PC-3 (cell line): ENCODE measurements around the gene COL27A1. TPM values are rescaled to one million over a fixed set of nuclear protein-coding genes. Genes with fewer than 3 reads are reported as not detected.

Source experiments
- ATAC-seq: fragments of 200-7000 bp; cut with Tn5 transposase; 2 replicates; pipeline ENCODE4 v1.9.1; 2020; ENCODE audit warnings: mild to moderate bottlenecking, moderate library complexity
- BruUV-seq: library from RNA; stranded (reverse); fragments of 400-500 nt; replicated peaks from 2 replicates; lab custom pipeline; 2021; lab: Mats Ljungman, UMichigan
- CTCF ChIA-PET: fragments of 300-600 bp; sonication (Branson Sonifier 250); formaldehyde crosslinking; loops from one replicate; lab custom pipeline; 2022; ENCODE audit warnings: antibody characterized with exemption; lab: Charles Lee
- POLR2A ChIA-PET: fragments of 300-600 bp; sonication (Branson Sonifier 250); formaldehyde crosslinking; loops from one replicate; lab custom pipeline; 2022; ENCODE audit warnings: antibody characterized with exemption; ENCODE audit not compliant: unreplicated experiment; lab: Charles Lee
- DNase-seq: peaks from one replicate; pipeline ENCODE4 v3.0.0-alpha.2; 2015
- H2AFZ ChIP-seq: fragments of 300-600 bp; sonication (generic); 2 replicates; pipeline ENCODE4 v1.6.0; 2016; ENCODE audit warnings: antibody characterized with exemption, low read length
- H3F3A ChIP-seq: fragments of 300-600 bp; sonication (generic); one replicate; pipeline ENCODE4 v1.6.0; 2017; ENCODE audit warnings: antibody characterized with exemption, low read length, control low read depth, mild to moderate bottlenecking; ENCODE audit not compliant: unreplicated experiment
- H3K27ac ChIP-seq: fragments of 300-600 bp; sonication (generic); 2 replicates; pipeline ENCODE4 v1.5.1; 2016; ENCODE audit warnings: mild to moderate bottlenecking, low read length
- H3K27me3 ChIP-seq: fragments of 300-600 bp; sonication (generic); 2 replicates; pipeline ENCODE4 v1.6.1; 2016; ENCODE audit warnings: low read length, mixed read lengths
- H3K36me3 ChIP-seq: fragments of 300-600 bp; sonication (generic); 2 replicates; pipeline ENCODE4 v1.6.1; 2016; ENCODE audit warnings: low read depth, mixed run types, low read length, mixed read lengths
- H3K4me1 ChIP-seq: fragments of 300-600 bp; sonication (generic); 2 replicates; pipeline ENCODE4 v1.5.1; 2016; ENCODE audit warnings: low read length; ENCODE audit not compliant: insufficient read depth
- H3K4me2 ChIP-seq: fragments of 300-600 bp; sonication (generic); 2 replicates; pipeline ENCODE4 v1.6.0; 2016; ENCODE audit warnings: low read length
- H3K4me3 ChIP-seq: fragments of 300-600 bp; sonication (generic); 2 replicates; pipeline ENCODE4 v1.5.1; 2016; ENCODE audit warnings: mild to moderate bottlenecking, low read length, mixed read lengths
- H3K79me2 ChIP-seq: fragments of 300-600 bp; sonication (generic); 2 replicates; pipeline ENCODE4 v1.6.1; 2017; ENCODE audit warnings: low read length, mixed read lengths
- H3K9ac ChIP-seq: fragments of 300-600 bp; sonication (generic); 2 replicates; pipeline ENCODE4 v1.6.0; 2016; ENCODE audit warnings: mild to moderate bottlenecking, low read length
- H3K9me2 ChIP-seq: fragments of 300-600 bp; sonication (generic); replicated peaks from 2 replicates; pipeline ENCODE4 v1.6.1; 2016; ENCODE audit warnings: mixed run types, low read length, mixed read lengths
- H3K9me3 ChIP-seq: fragments of 300-600 bp; sonication (generic); 2 replicates; pipeline ENCODE4 v1.6.1; 2016; ENCODE audit warnings: low read length, mixed read lengths
- H4K20me1 ChIP-seq: fragments of 300-600 bp; sonication (generic); 2 replicates; pipeline ENCODE4 v1.6.1; 2016; ENCODE audit warnings: low read length, mixed read lengths
- EZH2 ChIP-seq: fragments of 300-600 bp; sonication (generic); IDR thresholded peaks from one replicate; pipeline ENCODE4 v1.6.1; 2017; ENCODE audit warnings: antibody characterized with exemption, mild to moderate bottlenecking, low read length; ENCODE audit not compliant: unreplicated experiment
- EZH2phosphoT487 ChIP-seq: fragments of 300-600 bp; sonication (generic); IDR thresholded peaks from 2 replicates; pipeline ENCODE4 v1.6.1; 2018; ENCODE audit warnings: mild to moderate bottlenecking, antibody characterized with exemption, low read length, borderline replicate concordance
- intact Hi-C: fragments of 100-400 bp; cut with micrococcal nuclease; formaldehyde crosslinking; loops from 2 replicates; pipeline ENCODE4 v1.9.0; 2023
- total RNA-seq: library from RNA; depleted of rRNA; stranded (reverse); fragments of >200 nt; gene quantifications from 2 replicates; pipeline ENCODE4 v1.2.3, GENCODE V29; 2014
- TF ChIP-seq, protein P1 (sequence below): fragments of 300-600 bp; sonication (generic); conservative IDR thresholded peaks from 2 replicates; pipeline ENCODE4 v1.5.1; 2017; ENCODE audit warnings: antibody characterized with exemption, low read depth, mild to moderate bottlenecking, low read length

The COL27A1 gene
- total RNA-seq, 1 experiment from 2014 or later = 4.3 TPM

DNA sequence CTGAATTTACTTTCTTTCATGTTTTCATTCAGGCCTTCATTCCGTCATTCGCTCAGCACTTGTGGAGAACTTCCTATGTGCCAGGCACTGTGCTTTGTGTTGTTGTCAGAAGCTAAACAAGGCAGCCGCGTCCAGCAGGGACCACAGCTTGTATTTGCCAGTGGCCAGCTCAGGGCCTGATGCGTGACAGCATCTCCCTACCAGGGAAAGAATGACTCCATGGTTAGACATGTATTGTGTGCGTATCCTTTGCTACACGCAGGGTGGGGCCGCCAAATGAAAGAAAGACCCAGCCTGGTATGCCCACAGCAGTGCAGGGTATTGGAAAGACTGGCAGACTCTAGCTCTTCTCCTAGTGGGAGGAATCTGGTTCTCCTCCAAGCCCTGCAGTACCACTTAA is 4.7 kb upstream of the COL27A1 start:
- CTCF ChIA-PET = no interaction called here
- Histone ChIP-seq H2AFZ (no peak overlapping the region), H3K27me3 (no peaks in the 10 kb centered on the region), H3K9ac (no peak overlapping the region), H3K4me2 (no peak overlapping the region), H3F3A (no peaks in the 10 kb centered on the region), H3K27ac (no peak overlapping the region), H3K4me3 (no peak overlapping the region), H3K36me3 (no peaks in the 10 kb centered on the region), H3K79me2 (no peaks in the 10 kb centered on the region), H3K9me3 (no peaks in the 10 kb centered on the region), H4K20me1 (no peaks in the 10 kb centered on the region), H3K4me1 (peaks cover 10% of the 10 kb centered on the region), H3K9me2 (no peaks in the 10 kb centered on the region)
- no peak for DNase-seq
- TF ChIP-seq, protein P1, sequence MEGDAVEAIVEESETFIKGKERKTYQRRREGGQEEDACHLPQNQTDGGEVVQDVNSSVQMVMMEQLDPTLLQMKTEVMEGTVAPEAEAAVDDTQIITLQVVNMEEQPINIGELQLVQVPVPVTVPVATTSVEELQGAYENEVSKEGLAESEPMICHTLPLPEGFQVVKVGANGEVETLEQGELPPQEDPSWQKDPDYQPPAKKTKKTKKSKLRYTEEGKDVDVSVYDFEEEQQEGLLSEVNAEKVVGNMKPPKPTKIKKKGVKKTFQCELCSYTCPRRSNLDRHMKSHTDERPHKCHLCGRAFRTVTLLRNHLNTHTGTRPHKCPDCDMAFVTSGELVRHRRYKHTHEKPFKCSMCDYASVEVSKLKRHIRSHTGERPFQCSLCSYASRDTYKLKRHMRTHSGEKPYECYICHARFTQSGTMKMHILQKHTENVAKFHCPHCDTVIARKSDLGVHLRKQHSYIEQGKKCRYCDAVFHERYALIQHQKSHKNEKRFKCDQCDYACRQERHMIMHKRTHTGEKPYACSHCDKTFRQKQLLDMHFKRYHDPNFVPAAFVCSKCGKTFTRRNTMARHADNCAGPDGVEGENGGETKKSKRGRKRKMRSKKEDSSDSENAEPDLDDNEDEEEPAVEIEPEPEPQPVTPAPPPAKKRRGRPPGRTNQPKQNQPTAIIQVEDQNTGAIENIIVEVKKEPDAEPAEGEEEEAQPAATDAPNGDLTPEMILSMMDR = no peak
- TF ChIP-seq EZH2phosphoT487 = no peak
- TF ChIP-seq EZH2 = no peak
- intact Hi-C loops = no loop called here
- no peak for ATAC-seq
- no TSS peak for BruUV-seq
- POLR2A ChIA-PET = no interaction called here

DNA sequence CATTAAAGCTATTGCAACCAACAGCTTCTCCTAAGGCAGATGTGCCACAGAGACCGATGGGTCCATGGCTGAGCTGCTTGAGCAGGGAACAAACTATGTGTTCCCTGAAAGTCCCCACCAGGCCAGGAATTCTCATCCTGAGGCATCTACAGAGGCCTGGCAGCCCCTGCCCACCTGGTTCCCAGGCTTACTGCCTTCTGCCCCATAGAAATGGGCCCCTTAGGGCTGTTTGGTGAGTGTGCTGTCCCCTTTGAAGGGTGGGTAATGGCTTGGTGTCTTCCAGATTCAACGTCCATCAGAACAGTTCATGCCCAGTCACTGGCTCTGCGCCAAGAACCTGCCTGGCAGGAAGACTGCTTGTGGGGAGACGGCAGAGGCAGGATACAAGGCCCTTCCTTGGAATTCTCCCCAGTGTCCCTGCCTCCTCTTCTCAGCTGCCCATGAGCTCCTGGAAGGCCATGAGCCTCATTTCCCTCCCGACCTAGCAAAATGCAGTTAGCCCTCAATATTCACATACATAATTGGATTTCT is 3.8 kb upstream of the COL27A1 start:
- ChIA-PET POLR2A (no interaction called here), CTCF (no interaction called here)
- intact Hi-C loops = no loop called here
- H3K4me1 ChIP-seq = peaks cover 10% of the 10 kb centered on the region
- H3K27me3 ChIP-seq = no peaks in the 10 kb centered on the region
- H3K79me2 ChIP-seq = no peaks in the 10 kb centered on the region
- H3K9me3 ChIP-seq = no peaks in the 10 kb centered on the region
- BruUV-seq = no TSS peak
- DNase-seq (no peak), ATAC-seq (no peak)
- no peaks in the 10 kb centered on the region for H4K20me1 ChIP-seq
- H3K27ac ChIP-seq = no peak overlapping the region
- no peak overlapping the region for H3K9ac ChIP-seq
- no peaks in the 10 kb centered on the region for H3F3A ChIP-seq
- H3K9me2 ChIP-seq = no peaks in the 10 kb centered on the region
- H2AFZ ChIP-seq = no peak overlapping the region
- TF ChIP-seq EZH2phosphoT487 (no peak), EZH2 (no peak)
- TF ChIP-seq, protein P1 = no peak
- no peak overlapping the region for H3K4me2 ChIP-seq
- no peak overlapping the region for H3K4me3 ChIP-seq
- no peaks in the 10 kb centered on the region for H3K36me3 ChIP-seq

DNA sequence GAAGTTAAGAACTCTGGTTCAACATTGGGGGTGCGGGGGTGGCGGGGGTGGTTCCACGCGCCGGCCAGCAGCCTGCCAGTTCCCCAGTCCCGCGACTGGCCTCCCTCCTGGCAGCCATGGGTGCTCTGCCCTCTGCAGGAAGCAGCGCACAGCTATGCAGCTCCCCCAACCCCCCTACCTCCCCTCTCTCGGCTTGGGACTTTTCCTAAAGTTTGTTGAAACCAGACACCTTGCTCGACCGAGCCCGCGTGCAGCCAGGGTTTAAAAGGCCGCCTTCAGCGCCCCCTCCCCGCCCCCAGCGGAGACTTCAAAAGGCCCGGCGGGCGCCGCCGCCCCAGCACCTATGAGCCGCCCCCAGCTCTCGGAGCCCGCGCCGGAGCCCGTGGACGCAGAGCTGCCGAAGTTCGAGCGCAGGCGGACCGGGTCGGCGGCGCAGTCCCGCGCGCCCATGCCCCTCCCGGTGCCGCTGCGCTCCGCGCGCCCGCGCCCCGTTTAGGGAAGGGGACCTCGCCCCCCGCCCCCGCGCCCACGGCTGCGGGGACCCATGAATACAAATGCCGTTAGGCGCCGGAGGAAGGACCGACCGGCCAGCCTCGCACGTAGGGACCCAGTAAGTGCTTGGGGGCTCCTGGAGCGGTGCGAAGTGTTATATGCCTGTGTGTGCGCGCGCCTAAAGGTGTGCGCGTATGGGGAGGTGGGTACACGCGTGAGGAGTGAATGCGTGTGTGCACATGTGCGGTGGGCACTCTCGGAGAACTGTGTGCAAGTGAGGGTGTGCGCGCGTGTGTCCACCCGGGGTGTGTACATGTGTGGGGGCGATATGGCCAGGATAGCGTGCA is 1.4 kb upstream of the COL27A1 start:
- Histone ChIP-seq H2AFZ (peak overlapping the region; percentile 71), H3K4me1 (peaks cover 10% of the 10 kb centered on the region), H3F3A (no peaks in the 10 kb centered on the region), H3K9me3 (no peaks in the 10 kb centered on the region), H3K27ac (no peak overlapping the region), H3K4me2 (peak overlapping the region; percentile 89), H3K79me2 (no peaks in the 10 kb centered on the region), H4K20me1 (no peaks in the 10 kb centered on the region), H3K4me3 (peak overlapping the region; percentile 72), H3K9ac (no peak overlapping the region), H3K9me2 (no peaks in the 10 kb centered on the region), H3K36me3 (no peaks in the 10 kb centered on the region), H3K27me3 (no peaks in the 10 kb centered on the region)
- no peak for TF ChIP-seq EZH2phosphoT487
- TF ChIP-seq, protein P1 = peak; percentile 53
- DNase-seq = peak; percentile 44
- intact Hi-C loops = loop anchor here (1.0 kb wide), 1 partner anchor 46 kb away; no protein-coding TSS in a partner anchor
- no TSS peak for BruUV-seq
- ATAC-seq = peak; percentile 61
- POLR2A ChIA-PET = interaction anchor here (0.5 kb wide), 1 partner anchor 1285 kb away, joined by 4 read pairs; no protein-coding TSS in a partner anchor
- CTCF ChIA-PET = interaction anchor here (0.5 to 1.5 kb wide), 3 partner anchors 31 to 140 kb away, joined by 3 to 14 read pairs (median 8); no protein-coding TSS in a partner anchor
